Stimulated activated naive CD8-positive, alpha-beta T cell treated with anti-CD3 and anti-CD28 coated beads, Interleukin-15, Interleukin-2, amounts not matched to agents 100 ng/mL and 50 ng/mL, for 24 hours (primary cell): ENCODE results near the gene FBXO11.

Experiments used
- H3K27ac Mint-ChIP-seq: one replicate; pipeline ENCODE4 v1.8.0; 2021; ENCODE audit warnings: mild to moderate bottlenecking, mixed read lengths
- H3K27me3 Mint-ChIP-seq: one replicate; pipeline ENCODE4 v1.8.0; 2021; ENCODE audit warnings: mixed read lengths
- H3K36me3 Mint-ChIP-seq: one replicate; pipeline ENCODE4 v1.8.0; 2021; ENCODE audit warnings: low read depth, mixed read lengths
- H3K4me1 Mint-ChIP-seq: one replicate; pipeline ENCODE4 v1.8.0; 2021; ENCODE audit warnings: low read depth, mixed read lengths
- H3K4me3 Mint-ChIP-seq: one replicate; pipeline ENCODE4 v1.8.0; 2021; ENCODE audit warnings: mild to moderate bottlenecking, mixed read lengths
- H3K9me3 Mint-ChIP-seq: one replicate; pipeline ENCODE4 v1.8.0; 2021; ENCODE audit warnings: mixed read lengths

The FBXO11 gene

DNA sequence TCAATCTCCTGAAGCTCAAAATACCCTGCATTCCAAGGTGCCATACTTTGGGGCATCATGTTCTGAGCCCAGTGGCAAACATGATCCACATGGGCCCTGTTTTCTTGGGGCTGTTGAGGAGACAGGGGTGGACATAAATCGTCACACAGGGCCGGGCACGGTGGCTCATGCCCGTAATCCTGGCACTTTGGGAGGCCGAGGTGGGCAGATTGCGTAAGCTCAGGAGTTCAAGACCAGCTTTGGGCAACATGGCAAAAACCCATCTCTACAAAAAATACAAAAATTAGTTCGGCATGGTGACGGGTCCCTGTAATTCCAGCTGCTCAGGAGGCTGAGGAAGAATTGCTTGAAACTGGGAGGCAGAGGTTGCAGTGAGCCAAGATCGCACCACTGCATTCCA lies 137.0 kb downstream of the FBXO11 start:
- H3K4me1 Mint-ChIP-seq = peaks cover 4% of the 10 kb centered on the region
- H3K9me3 Mint-ChIP-seq = no peaks in the 10 kb centered on the region
- no peaks in the 10 kb centered on the region for H3K27me3 Mint-ChIP-seq
- no peaks in the 10 kb centered on the region for H3K36me3 Mint-ChIP-seq
- no peak overlapping the region for H3K4me3 Mint-ChIP-seq
- H3K27ac Mint-ChIP-seq = no peak overlapping the region

DNA sequence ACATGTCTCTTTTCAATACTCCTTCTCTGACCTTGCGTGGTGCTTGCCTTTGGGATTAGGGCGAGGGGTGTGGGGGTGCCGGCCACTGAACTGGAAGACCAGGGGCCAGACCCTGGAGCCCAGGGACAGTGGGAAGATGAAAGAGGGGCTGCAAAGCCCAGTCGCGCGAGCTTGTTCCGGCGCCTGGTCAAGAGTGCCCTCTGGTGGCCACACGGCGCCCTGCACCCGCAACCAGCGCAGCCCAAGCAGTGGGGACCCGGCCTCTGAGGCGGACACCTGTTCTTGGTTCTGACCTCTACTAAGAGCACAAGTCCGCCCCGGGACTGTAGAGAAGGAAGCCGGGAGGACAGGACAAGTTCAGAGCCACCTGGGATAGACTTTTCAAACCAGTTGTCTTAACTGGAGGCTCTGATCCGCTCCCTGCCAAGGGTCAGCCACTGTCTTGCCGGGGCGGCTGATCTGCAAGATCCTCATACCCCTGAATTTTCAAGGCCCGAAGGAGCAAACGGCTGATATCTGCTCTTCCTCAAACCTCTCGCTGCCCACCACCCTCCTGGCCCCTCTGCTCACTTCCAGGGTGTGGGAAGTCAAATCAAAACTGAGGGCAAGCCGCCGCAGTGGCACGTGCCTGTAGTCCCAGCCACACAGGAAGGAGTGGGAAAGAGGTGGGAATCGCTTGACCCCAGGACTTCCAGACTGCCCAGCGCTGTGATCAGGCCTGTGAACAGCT lies 138.3 kb downstream of the FBXO11 start:
- no peaks in the 10 kb centered on the region for H3K27me3 Mint-ChIP-seq
- H3K4me1 Mint-ChIP-seq = peaks cover 4% of the 10 kb centered on the region
- H3K27ac Mint-ChIP-seq = no peak overlapping the region
- H3K36me3 Mint-ChIP-seq = no peaks in the 10 kb centered on the region
- H3K9me3 Mint-ChIP-seq = no peaks in the 10 kb centered on the region
- H3K4me3 Mint-ChIP-seq = no peak overlapping the region

DNA sequence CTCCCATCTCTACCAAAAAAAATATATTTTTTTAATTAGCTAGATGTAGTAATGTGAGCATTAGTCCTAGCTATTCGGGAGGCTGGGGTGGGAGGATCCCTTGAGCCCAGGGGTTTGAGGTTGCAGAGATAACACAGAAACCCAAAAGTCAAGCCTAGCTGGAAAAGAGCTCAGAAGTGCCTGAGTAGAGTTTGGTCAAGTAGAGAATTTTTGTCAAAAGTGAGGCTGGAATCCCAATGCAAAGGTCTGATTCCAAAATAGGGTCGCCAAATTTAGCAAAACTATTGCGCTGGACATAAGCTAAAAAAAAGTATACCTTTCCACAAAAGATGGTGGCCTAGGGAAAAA lies 138.8 kb downstream of the FBXO11 start:
- Mint-ChIP-seq H3K27ac (no peak overlapping the region), H3K4me1 (peaks cover 5% of the 10 kb centered on the region), H3K27me3 (no peaks in the 10 kb centered on the region), H3K36me3 (no peaks in the 10 kb centered on the region), H3K4me3 (no peak overlapping the region), H3K9me3 (no peaks in the 10 kb centered on the region)

DNA sequence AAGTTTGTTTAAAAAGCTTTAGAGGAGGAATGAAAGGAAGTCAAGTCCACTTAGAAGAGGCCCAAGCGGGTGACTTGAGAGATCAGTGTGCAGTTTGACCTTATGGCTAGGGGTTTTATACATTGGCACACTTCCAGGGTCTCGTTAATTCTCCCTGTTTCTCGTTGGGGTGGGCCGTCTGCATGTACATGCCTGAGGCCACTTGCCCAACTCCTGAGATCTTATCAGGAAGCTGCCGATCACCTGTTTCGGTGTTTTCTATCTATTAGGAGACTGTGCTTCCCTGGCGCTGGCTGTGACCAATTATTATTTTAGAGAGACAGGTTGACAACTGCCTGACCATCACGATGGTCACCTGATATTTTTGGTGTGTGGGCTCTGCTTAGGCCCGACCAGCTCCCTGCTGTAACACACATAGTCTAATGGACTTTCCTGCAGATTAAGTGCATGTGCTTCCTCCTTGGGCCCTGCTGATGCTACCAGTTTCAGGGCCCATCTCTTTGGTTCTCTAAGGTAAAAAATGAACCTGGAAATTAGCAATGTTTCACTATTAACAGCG lies 154.4 kb downstream of the FBXO11 start:
- Mint-ChIP-seq H3K4me1 (peaks cover 11% of the 10 kb centered on the region), H3K9me3 (peaks cover 5% of the 10 kb centered on the region), H3K4me3 (no peak overlapping the region), H3K36me3 (peaks cover 3% of the 10 kb centered on the region), H3K27me3 (no peaks in the 10 kb centered on the region), H3K27ac (peak overlapping the region; percentile 67)

DNA sequence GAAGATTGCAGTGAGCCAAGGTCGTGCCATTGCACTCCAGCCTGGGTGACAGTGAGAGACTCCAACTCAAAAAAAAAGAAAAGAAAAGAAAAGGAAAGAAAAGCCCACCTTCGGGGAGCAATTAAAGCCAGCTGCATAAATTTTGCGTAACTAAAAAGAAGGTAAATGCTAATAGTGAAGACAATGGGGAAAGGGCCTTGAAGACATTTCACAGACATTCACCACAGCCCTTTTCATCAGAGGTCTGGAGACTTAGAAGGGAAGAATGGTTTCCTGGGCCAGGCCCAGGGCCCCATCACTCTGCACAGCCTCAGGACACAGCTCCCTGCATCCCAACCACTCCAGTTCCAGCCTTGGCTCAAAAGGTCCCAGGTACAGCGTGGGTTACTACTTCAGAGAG lies 158.4 kb downstream of the FBXO11 start:
- Mint-ChIP-seq H3K36me3 (peaks cover 4% of the 10 kb centered on the region), H3K27me3 (peaks cover 7% of the 10 kb centered on the region), H3K4me3 (no peak overlapping the region), H3K9me3 (peaks cover 9% of the 10 kb centered on the region), H3K27ac (no peak overlapping the region), H3K4me1 (peaks cover 11% of the 10 kb centered on the region)

DNA sequence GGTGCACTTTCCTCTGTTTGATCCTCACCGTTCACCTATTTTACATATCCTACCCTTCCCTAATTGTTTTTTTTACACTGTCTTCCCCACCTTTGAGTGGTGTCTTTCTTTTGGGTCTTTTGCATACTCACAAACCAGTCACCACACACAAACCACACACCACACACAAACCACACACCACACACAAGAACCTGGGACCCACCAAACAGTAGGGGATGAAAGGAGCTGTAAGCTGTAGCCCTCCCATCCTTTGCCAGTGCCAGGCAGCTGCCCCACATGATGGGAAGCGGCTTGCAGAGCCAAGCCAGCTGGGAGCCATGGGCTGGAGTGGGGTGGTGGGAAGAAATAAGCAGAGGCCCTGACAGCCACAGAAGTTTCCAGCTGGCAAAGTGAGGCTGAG lies 162.2 kb downstream of the FBXO11 start:
- Mint-ChIP-seq H3K36me3 (peaks cover 4% of the 10 kb centered on the region), H3K4me3 (no peak overlapping the region), H3K9me3 (peaks cover 9% of the 10 kb centered on the region), H3K27ac (no peak overlapping the region), H3K27me3 (peaks cover 11% of the 10 kb centered on the region), H3K4me1 (no peaks in the 10 kb centered on the region)

DNA sequence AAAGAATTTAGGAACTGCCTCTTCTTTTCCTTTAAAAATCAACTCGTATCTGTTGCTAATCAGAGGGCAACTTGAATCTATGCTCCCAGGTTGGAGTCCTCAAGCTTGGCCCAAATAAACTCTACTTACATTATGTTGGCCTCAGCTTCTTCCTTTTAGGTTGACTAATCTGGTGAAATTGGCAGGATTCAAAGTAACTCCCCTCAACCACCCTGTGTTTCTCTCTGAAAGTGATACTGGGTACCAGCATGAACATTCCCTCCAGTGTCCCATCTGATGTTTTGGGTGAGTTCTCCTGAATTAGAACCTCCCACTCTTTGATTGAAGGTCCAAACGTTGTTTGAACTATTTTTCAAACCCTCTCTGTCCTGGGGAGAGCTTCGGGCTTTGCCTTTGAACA lies 164.7 kb downstream of the FBXO11 start:
- H3K36me3 Mint-ChIP-seq = no peaks in the 10 kb centered on the region
- no peaks in the 10 kb centered on the region for H3K4me1 Mint-ChIP-seq
- peaks cover 1% of the 10 kb centered on the region for H3K9me3 Mint-ChIP-seq
- no peak overlapping the region for H3K27ac Mint-ChIP-seq
- no peak overlapping the region for H3K4me3 Mint-ChIP-seq
- H3K27me3 Mint-ChIP-seq = peaks cover 15% of the 10 kb centered on the region

DNA sequence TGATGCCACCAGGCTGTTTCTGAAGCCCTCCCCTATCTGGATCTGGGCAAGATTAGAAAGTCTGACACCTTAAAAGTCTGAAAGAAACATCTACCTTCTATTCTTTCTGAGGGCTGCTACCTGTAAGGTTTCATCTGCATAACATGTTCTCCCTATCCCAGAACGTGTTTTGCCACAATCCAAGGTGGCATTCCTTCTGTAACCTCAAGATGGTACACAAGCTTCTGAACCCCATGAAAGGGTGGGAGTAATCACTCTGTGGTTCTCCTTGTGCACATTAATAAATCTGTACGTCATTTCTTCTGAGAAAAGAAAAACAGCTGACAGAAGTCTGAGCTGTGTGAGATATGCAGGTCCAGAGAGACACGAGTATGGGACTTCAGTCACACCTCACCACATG lies 165.2 kb downstream of the FBXO11 start:
- no peaks in the 10 kb centered on the region for H3K9me3 Mint-ChIP-seq
- no peak overlapping the region for H3K27ac Mint-ChIP-seq
- no peak overlapping the region for H3K4me3 Mint-ChIP-seq
- no peaks in the 10 kb centered on the region for H3K36me3 Mint-ChIP-seq
- no peaks in the 10 kb centered on the region for H3K4me1 Mint-ChIP-seq
- peaks cover 15% of the 10 kb centered on the region for H3K27me3 Mint-ChIP-seq
